ENCODE data around the gene HDAC4.

Gene HDAC4

DNA sequence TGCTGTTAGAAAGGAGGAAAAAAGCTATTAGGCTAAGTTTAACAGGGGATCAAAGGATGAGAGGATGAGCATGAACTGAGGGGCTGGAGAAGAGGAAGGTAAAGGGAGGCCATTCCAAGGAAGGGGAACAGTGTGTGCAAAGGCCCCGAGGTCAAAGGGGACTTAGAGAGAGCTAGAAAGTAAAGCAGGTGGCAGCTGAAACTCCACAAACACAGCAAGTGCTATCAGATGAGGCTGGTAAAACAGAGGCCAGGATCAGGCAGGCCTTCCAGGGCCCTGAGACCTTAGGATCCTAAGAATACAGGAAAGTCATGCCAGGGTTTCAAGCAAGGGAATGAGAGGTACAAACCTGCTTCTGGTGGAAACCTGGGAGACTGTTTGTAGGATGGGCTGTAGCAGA, 5.8 kb downstream of the HDAC4 start:
- Mint-ChIP-seq H3K4me3 (no peak overlapping the region), H3K9me3 (no peaks in the 10 kb centered on the region), H3K36me3 (ENCODE audit: low read depth) (peaks cover 3% of the 10 kb centered on the region), H3K4me1 (ENCODE audit: low read depth) (peaks cover 31% of the 10 kb centered on the region), H3K27me3 (no peaks in the 10 kb centered on the region), H3K27ac (no peak overlapping the region)

- Mint-ChIP-seq H3K4me1 (ENCODE audit: low read depth) (peaks cover 28% of the 10 kb centered on the region), H3K27ac (no peak overlapping the region), H3K4me3 (no peak overlapping the region), H3K36me3 (ENCODE audit: low read depth) (peaks cover 6% of the 10 kb centered on the region), H3K9me3 (no peaks in the 10 kb centered on the region), H3K27me3 (no peaks in the 10 kb centered on the region)
Measured at GRCh38 chr2:239394346-239394945, 6.4 kb downstream of the HDAC4 start.

DNA sequence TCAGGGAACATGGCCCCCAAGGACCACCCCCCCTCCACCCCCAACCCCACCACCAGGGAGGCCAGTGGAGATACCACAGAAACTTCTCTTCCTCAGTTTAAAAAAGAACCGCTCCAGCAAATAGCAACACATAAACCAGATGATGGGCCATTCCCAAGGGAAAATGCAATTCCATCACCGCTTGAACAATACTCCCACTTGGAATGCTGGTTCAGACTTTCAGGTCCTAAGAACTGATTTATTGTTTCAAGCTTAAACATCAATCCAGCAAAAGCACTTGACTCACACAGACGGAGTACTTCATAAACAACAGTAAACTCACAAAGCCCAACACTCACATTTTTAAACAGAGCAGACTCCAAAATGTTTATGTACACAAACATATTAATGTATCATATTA, 6.9 kb downstream of the HDAC4 start:
- H3K36me3 Mint-ChIP-seq (ENCODE audit: low read depth) = peaks cover 11% of the 10 kb centered on the region
- no peaks in the 10 kb centered on the region for H3K27me3 Mint-ChIP-seq
- H3K27ac Mint-ChIP-seq = no peak overlapping the region
- H3K4me3 Mint-ChIP-seq = no peak overlapping the region
- peaks cover 23% of the 10 kb centered on the region for H3K4me1 Mint-ChIP-seq (ENCODE audit: low read depth)
- H3K9me3 Mint-ChIP-seq = no peaks in the 10 kb centered on the region

DNA sequence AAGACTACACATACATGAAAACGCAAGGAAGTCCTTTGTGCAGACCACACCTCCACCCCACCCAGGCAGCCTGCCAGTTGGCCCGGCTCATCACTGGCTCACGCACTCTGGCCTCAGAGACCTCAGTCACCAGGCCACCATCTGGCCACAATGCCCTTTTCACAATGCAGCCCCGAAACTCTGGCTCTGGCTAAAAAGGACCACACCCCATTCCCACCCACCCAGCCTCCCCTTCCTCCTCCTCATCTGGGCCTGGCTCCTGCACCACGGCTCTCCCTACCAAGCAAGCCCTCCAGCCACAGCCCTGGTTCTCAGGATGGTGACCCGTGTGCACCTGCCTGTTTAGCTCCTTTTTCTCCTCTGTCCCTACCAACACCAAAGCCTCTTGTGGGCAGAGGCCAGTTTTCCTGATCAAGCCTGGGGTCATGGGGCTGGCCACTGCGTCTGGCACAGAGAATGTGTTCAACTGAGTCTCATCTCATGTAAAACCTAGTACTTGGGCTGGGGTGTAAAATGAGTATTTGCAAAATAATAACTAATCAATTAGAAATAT, 7.4 kb downstream of the HDAC4 start:
- Mint-ChIP-seq H3K27ac (no peak overlapping the region), H3K4me1 (ENCODE audit: low read depth) (peaks cover 21% of the 10 kb centered on the region), H3K4me3 (no peak overlapping the region), H3K9me3 (no peaks in the 10 kb centered on the region), H3K27me3 (no peaks in the 10 kb centered on the region), H3K36me3 (ENCODE audit: low read depth) (peaks cover 11% of the 10 kb centered on the region)

DNA sequence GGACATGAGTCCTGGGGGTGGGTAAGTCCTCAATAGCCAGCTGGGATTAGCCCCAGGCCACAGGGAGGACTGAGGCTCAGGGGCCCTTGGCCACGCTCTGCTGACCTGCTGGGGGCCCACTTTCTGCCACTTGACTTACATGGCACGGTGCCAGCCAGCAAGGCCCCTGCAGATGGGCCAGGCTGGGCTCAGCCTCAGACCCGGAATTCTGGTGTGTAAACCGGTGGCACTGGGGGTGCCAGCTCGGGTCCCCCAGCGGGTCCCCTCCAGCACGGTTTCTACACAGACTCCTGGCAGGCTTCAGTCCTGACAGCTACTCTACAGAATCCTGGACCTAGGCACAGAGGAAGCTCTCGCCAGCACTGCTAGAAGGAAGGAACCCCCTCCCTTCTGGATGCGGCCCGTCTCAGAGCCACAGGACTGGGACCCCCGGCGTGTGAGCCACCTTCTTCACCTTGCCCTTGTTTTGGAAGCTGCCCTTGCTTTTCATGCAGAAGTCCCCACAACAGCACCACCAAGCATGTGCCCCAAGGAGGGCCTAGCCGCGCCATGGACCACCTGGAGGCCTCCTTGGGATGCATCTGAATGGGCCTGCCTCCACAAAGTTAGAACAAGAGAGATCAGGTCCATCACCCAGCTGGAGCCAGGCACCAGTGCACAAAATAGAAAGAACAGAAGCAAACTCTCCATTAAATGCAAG, 8.0 kb downstream of the HDAC4 start:
- Mint-ChIP-seq H3K4me1 (ENCODE audit: low read depth) (peaks cover 16% of the 10 kb centered on the region), H3K36me3 (ENCODE audit: low read depth) (peaks cover 11% of the 10 kb centered on the region), H3K4me3 (no peak overlapping the region), H3K27ac (no peak overlapping the region), H3K27me3 (no peaks in the 10 kb centered on the region), H3K9me3 (no peaks in the 10 kb centered on the region)

DNA sequence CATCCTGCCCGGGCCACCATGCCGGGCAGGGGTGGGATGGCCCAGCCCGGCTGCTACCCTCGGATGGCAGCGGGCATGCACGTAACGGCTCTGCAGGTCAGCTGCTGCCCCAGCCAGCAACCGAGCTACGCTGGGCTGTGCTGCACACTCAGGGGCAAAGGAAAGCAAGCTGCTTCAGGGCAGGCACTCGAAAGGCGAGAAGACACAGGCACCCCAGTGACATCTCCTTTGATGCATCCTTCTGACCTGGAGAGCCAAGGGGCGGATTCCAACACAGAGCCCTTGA, 8.8 kb downstream of the HDAC4 start:
- peaks cover 10% of the 10 kb centered on the region for H3K4me1 Mint-ChIP-seq (ENCODE audit: low read depth)
- H3K27me3 Mint-ChIP-seq = no peaks in the 10 kb centered on the region
- H3K27ac Mint-ChIP-seq = no peak overlapping the region
- H3K9me3 Mint-ChIP-seq = no peaks in the 10 kb centered on the region
- no peak overlapping the region for H3K4me3 Mint-ChIP-seq
- peaks cover 11% of the 10 kb centered on the region for H3K36me3 Mint-ChIP-seq (ENCODE audit: low read depth)

GRCh38 chr2:239391286-239392071, 9.3 kb downstream of the HDAC4 start:
- Mint-ChIP-seq H3K36me3 (ENCODE audit: low read depth) (peaks cover 11% of the 10 kb centered on the region), H3K27me3 (no peaks in the 10 kb centered on the region), H3K4me1 (ENCODE audit: low read depth) (peaks cover 10% of the 10 kb centered on the region), H3K9me3 (no peaks in the 10 kb centered on the region), H3K27ac (no peak overlapping the region), H3K4me3 (no peak overlapping the region)

DNA sequence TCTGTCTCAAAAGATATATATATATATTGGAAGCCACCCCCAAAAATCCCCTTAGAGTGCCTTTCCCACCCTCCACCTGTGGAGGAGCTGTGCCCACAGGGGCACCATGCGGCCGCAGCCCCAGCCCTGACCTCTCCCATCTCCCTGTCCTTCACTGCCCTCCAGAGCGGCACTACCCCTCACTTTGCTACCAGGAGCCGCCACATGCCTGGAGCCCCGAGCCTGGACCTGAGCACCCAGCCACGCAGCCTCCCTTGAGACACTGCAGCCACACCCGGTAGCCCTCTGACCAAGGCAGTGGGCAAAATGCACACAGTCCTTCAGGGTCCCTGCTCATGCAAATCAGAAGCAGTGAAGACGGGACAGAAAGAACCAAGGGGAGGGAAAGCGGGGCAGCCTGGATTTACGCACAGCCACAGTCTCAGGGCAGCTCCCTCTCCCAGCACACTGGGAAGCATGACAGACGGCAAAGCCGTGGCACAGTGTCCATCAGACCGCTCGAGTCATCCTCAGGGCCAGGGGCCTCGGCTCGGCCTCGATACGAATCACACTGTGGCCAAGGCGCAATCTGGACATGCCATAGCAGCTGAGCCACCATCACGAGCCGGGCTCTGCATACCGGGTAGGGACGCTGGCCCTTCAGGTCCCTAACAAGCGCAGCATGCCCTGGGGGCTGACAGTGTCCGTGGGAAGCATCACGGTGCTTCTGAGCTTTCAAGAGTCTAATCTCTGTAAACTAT, 10.1 kb downstream of the HDAC4 start:
- Mint-ChIP-seq H3K27me3 (no peaks in the 10 kb centered on the region), H3K4me3 (no peak overlapping the region), H3K4me1 (ENCODE audit: low read depth) (peaks cover 10% of the 10 kb centered on the region), H3K27ac (no peak overlapping the region), H3K36me3 (ENCODE audit: low read depth) (peaks cover 14% of the 10 kb centered on the region), H3K9me3 (no peaks in the 10 kb centered on the region)

DNA sequence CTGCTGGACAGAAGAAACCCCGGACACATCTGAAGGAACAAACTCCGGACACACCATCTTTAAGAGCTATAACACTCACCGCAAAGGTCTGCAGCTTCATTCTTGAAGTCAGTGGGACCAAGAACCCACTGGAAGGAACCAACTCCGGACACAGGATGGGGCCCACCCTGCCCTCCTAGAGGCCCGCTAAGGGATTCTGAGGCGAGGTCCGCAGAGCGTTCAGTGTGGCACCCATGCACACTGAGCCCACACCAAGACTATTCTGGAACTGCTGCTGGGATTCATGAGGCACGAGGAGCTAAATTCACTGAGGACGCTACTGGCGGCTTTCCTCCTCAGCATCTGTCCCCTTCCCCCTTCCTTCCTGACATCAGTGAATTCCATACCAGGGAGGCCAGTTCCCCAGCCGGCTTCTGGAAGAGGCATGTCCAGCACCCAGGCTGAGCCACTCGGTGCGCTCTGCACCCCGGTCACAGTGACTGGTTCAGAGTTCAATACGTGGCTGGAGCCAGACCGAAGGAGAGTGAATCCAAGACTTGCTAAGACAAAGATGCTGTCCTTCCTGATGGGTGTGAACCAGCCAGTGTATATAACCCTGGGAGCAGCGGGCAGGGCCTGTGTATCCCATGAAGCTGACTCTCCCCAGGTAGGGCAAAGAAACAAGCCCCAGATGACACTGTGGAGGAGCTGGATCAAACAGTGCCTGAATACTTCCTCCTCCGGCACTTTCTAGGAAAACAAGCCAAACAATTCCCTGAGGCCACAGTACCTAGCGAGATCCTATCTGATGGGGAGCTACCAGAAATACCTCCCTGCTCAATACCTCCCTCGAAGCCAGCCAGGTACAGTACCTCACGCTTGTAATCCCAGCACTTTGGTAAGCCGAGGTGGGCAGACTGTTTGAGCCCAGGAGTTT, 11.1 kb downstream of the HDAC4 start:
- Mint-ChIP-seq H3K27me3 (no peaks in the 10 kb centered on the region), H3K36me3 (ENCODE audit: low read depth) (peaks cover 14% of the 10 kb centered on the region), H3K4me3 (no peak overlapping the region), H3K9me3 (no peaks in the 10 kb centered on the region), H3K4me1 (ENCODE audit: low read depth) (peaks cover 7% of the 10 kb centered on the region), H3K27ac (no peak overlapping the region)

GRCh38 chr2:239388236-239389151, 12.3 kb downstream of the HDAC4 start:
- no peaks in the 10 kb centered on the region for H3K9me3 Mint-ChIP-seq
- H3K27me3 Mint-ChIP-seq = no peaks in the 10 kb centered on the region
- no peak overlapping the region for H3K4me3 Mint-ChIP-seq
- peaks cover 3% of the 10 kb centered on the region for H3K4me1 Mint-ChIP-seq (ENCODE audit: low read depth)
- H3K27ac Mint-ChIP-seq = no peak overlapping the region
- peaks cover 11% of the 10 kb centered on the region for H3K36me3 Mint-ChIP-seq (ENCODE audit: low read depth)

- Mint-ChIP-seq H3K9me3 (no peaks in the 10 kb centered on the region), H3K4me3 (no peak overlapping the region), H3K27ac (no peak overlapping the region), H3K4me1 (ENCODE audit: low read depth) (peaks cover 7% of the 10 kb centered on the region), H3K36me3 (ENCODE audit: low read depth) (peaks cover 11% of the 10 kb centered on the region), H3K27me3 (no peaks in the 10 kb centered on the region)
Measured at GRCh38 chr2:239387811-239388210, 13.0 kb downstream of the HDAC4 start.

GRCh38 chr2:239386872-239387445, 13.9 kb downstream of the HDAC4 start:
- H3K36me3 Mint-ChIP-seq (ENCODE audit: low read depth) = peaks cover 11% of the 10 kb centered on the region

More at GRCh38 chr2:239386872-239387445, 13.9 kb downstream of the HDAC4 start:
- no peaks in the 10 kb centered on the region for H3K9me3 Mint-ChIP-seq
- H3K4me1 Mint-ChIP-seq (ENCODE audit: low read depth) = peaks cover 16% of the 10 kb centered on the region
- H3K4me3 Mint-ChIP-seq = no peak overlapping the region
- no peak overlapping the region for H3K27ac Mint-ChIP-seq
- H3K27me3 Mint-ChIP-seq = no peaks in the 10 kb centered on the region

Data from stimulated activated naive CD8-positive, alpha-beta T cell treated with anti-CD3 and anti-CD28 coated beads, Interleukin-15, Interleukin-2, amounts not matched to agents 100 ng/mL and 50 ng/mL, for 24 hours (primary cell).